B cell (primary cell): ENCODE results near the gene PGA4. TPM values are rescaled to one million over a fixed set of nuclear protein-coding genes. Genes with fewer than 3 reads are reported as not detected.

Experiments
- ATAC-seq: fragments of 200-7000 bp; cut with Tn5 transposase; one replicate; pipeline ENCODE4 v1.10.0; 2021; ENCODE audit warnings: low read depth, mild to moderate bottlenecking, moderate number of reproducible peaks, moderate library complexity
- CTCF ChIA-PET: fragments of 350-600 bp; sonication (Branson Sonifier 250); formaldehyde crosslinking; loops from one replicate; lab custom pipeline; 2021; ENCODE audit warnings: antibody characterized with exemption, inconsistent platforms; lab: Charles Lee
- POLR2A ChIA-PET: fragments of 350-600 bp; sonication (Branson Sonifier 250); formaldehyde crosslinking; loops from one replicate; lab custom pipeline; 2021; ENCODE audit warnings: antibody characterized with exemption; lab: Charles Lee
- DNase-seq: peaks from one replicate; pipeline ENCODE4 v3.0.0; 2013
- H2AFZ ChIP-seq: 2 replicates; pipeline ENCODE4 v1.6.1; 2012; ENCODE audit warnings: mild to moderate bottlenecking, low read depth, low read length; ENCODE audit not compliant: insufficient read depth, poor library complexity, severe bottlenecking
- H3K27ac ChIP-seq, 2 donors: 1 replicate in 1 of 2; 2 replicates in 1 of 2; pipeline ENCODE4 v1.5.1; 2012 to 2013; ENCODE audit warnings: low read length in 2 of 2, mild to moderate bottlenecking in 2 of 2, moderate library complexity in 1 of 2
- H3K27me3 ChIP-seq, 4 experiments: fragments of 200-600 bp in 1 of 4; sonication (generic) in 1 of 4; replicated peaks in 1 of 4; 1 replicate in 2 of 4; 2 replicates in 2 of 4; pipeline versions ENCODE4 v1.6.1 to v1.7.0; 2013 to 2016; ENCODE audit warnings: low read length in 3 of 4, mild to moderate bottlenecking in 2 of 4, mixed read lengths in 1 of 4, moderate library complexity in 1 of 4; ENCODE audit not compliant: insufficient read depth in 4 of 4, control insufficient read depth in 3 of 4; ENCODE audit errors: control extremely low read depth in 1 of 4
- H3K36me3 ChIP-seq, 2 experiments: replicated peaks in 1 of 2; 1 replicate in 1 of 2; 2 replicates in 1 of 2; pipeline versions ENCODE4 v1.6.1 to v1.7.1; 2013; ENCODE audit warnings: low read length in 1 of 2; ENCODE audit not compliant: insufficient read depth in 2 of 2, control insufficient read depth in 1 of 2; ENCODE audit errors: control extremely low read depth in 1 of 2, extremely low read depth in 1 of 2
- H3K4me1 ChIP-seq, 2 donors: fragments of 200-600 bp in 1 of 2; sonication (generic) in 1 of 2; 1 replicate in 1 of 2; 2 replicates in 1 of 2; pipeline versions ENCODE4 v1.5.1 to v1.6.1; 2013 to 2017; ENCODE audit warnings: low read length in 2 of 2; ENCODE audit not compliant: control insufficient read depth in 2 of 2, insufficient read depth in 2 of 2
- H3K4me2 ChIP-seq: replicated peaks from 2 replicates; pipeline ENCODE3; 2012; ENCODE audit warnings: mild to moderate bottlenecking, low read depth, low read length; ENCODE audit not compliant: poor library complexity, severe bottlenecking
- H3K4me3 ChIP-seq, 5 experiments: fragments of 200-600 bp in 1 of 5; sonication (generic) in 1 of 5; 1 replicate in 3 of 5; 2 replicates in 2 of 5; pipeline versions ENCODE4 v1.5.1 to v1.7.0; 2011 to 2016; ENCODE audit warnings: low read length in 4 of 5, mild to moderate bottlenecking in 4 of 5, low read depth in 2 of 5, control low read depth in 1 of 5, moderate library complexity in 1 of 5; ENCODE audit not compliant: insufficient read depth in 1 of 5; ENCODE audit errors: control extremely low read depth in 1 of 5, extremely low read depth in 1 of 5
- H3K79me2 ChIP-seq: fragments of 200-600 bp; sonication (generic); one replicate; pipeline ENCODE4 v1.6.0; 2016; ENCODE audit warnings: low read length; ENCODE audit not compliant: control insufficient read depth, insufficient read depth
- H3K9ac ChIP-seq: fragments of 200-600 bp; sonication (generic); 2 replicates; pipeline ENCODE4 v1.6.1; 2017; ENCODE audit warnings: mild to moderate bottlenecking, low read length, moderate library complexity
- H3K9me3 ChIP-seq, 3 donors: one replicate each; pipeline versions ENCODE4 v1.6.1 to v1.7.1; 2013; ENCODE audit warnings: low read length in 2 of 3; ENCODE audit not compliant: control insufficient read depth in 2 of 3, insufficient read depth in 1 of 3; ENCODE audit errors: control extremely low read depth in 1 of 3
- H4K20me1 ChIP-seq: 2 replicates; pipeline ENCODE4 v1.6.0; 2012; ENCODE audit warnings: mild to moderate bottlenecking, low read length; ENCODE audit not compliant: insufficient read depth, control insufficient read depth, poor library complexity, severe bottlenecking
- H3K27ac Mint-ChIP-seq: one replicate; pipeline ENCODE4 v1.8.0; 2021; ENCODE audit warnings: mixed read lengths
- H3K27me3 Mint-ChIP-seq: one replicate; pipeline ENCODE4 v1.8.0; 2021; ENCODE audit warnings: mixed read lengths
- H3K4me1 Mint-ChIP-seq: one replicate; pipeline ENCODE4 v1.8.0; 2021; ENCODE audit warnings: mixed read lengths
- H3K4me3 Mint-ChIP-seq: one replicate; pipeline ENCODE4 v1.8.0; 2021; ENCODE audit warnings: mixed read lengths
- H3K9me3 Mint-ChIP-seq: one replicate; pipeline ENCODE4 v1.8.0; 2022; ENCODE audit warnings: mixed read lengths; ENCODE audit not compliant: insufficient read depth
- EZH2 ChIP-seq: IDR thresholded peaks from 2 replicates; pipeline ENCODE4 v1.6.1; 2012; ENCODE audit warnings: borderline replicate concordance, low read depth, mild to moderate bottlenecking, moderate library complexity, low read length; ENCODE audit not compliant: insufficient read depth, poor library complexity, severe bottlenecking
- WGBS: methylation state at CpG from one replicate; pipeline ENCODE4 v1.1.5; 2013; ENCODE audit warnings: missing lambda C conversion rate; ENCODE audit not compliant: insufficient coverage; 5-methylcytosine and 5-hydroxymethylcytosine counted together
- intact Hi-C: fragments of 100-400 bp; cut with micrococcal nuclease; formaldehyde crosslinking; loops from one replicate; pipeline ENCODE4 v1.10.0; 2022
- polyA plus RNA-seq: library from polyadenylated mRNA; depleted of rRNA; stranded (reverse); fragments of >200 nt; gene quantifications from 2 replicates; pipeline ENCODE4 v1.2.3, GENCODE V29; 2012
- total RNA-seq, 2 donors: library from RNA; stranded (reverse); fragments of 120-200 nt in 1 of 2; gene quantifications; 1 replicate in 1 of 2; 2 replicates in 1 of 2; pipeline versions ENCODE4 v1.2.3 to v1.2.4, GENCODE V29; 2013 to 2022
- TF ChIP-seq, protein P1 (sequence below): fragments of 200-600 bp; IDR thresholded peaks from one replicate; pipeline ENCODE4 v1.8.0; 2022; ENCODE audit warnings: antibody characterized with exemption, mild to moderate bottlenecking

PGA4 gene
- total and polyA plus RNA-seq, 2 donors (not counting 1 experiment from before 2014, with no cell fraction given) = not detected

DNA sequence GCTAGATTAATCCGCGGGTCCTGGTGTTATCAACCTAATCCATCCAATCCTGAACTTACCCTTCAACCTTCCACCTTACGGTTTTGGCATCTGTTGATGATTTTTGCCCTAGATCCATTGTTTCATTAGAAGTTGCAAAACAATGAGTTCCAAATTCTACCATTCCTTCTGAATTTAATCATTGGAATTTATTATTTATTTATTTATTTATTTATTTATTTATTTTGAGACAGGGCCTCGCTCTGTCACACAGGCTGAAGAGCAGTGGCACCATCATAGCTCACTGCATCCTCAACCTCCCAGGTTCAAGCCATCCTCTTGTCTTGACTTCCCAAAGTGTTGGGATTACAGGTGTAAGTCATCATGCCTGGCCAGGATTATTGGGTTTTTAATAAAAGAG lies 40.7 kb upstream of the PGA4 start:
- 100% methylated on average over 2 of the region's 4 CpGs for WGBS
- CTCF ChIA-PET = no interaction called here
- intact Hi-C loops = no loop called here

GRCh38 chr11:61183645-61184044 lies 38.5 kb upstream of the PGA4 start:
- intact Hi-C loops = no loop called here
- DNase-seq = no peak

More for the DNA sequence above, 40.7 kb upstream of the PGA4 start:
- Histone ChIP-seq H4K20me1 (no peaks in the 10 kb centered on the region), H3K9ac (no peak overlapping the region), H3K4me3 (no peak overlapping the region), H3K27me3 (no peaks in the 10 kb centered on the region), H2AFZ (no peak overlapping the region), H3K4me1 (no peaks in the 10 kb centered on the region), H3K9me3 (no peaks in the 10 kb centered on the region), H3K36me3 (no peaks in the 10 kb centered on the region), H3K27ac (no peak overlapping the region), H3K79me2 (no peaks in the 10 kb centered on the region), H3K4me2 (no peak overlapping the region)
- Mint-ChIP-seq H3K4me3 (no peak overlapping the region), H3K9me3 (no peaks in the 10 kb centered on the region), H3K4me1 (no peaks in the 10 kb centered on the region), H3K27me3 (peaks cover 11% of the 10 kb centered on the region), H3K27ac (no peak overlapping the region)
- POLR2A ChIA-PET = no interaction called here
- no peak for TF ChIP-seq EZH2
- TF ChIP-seq, protein P1, sequence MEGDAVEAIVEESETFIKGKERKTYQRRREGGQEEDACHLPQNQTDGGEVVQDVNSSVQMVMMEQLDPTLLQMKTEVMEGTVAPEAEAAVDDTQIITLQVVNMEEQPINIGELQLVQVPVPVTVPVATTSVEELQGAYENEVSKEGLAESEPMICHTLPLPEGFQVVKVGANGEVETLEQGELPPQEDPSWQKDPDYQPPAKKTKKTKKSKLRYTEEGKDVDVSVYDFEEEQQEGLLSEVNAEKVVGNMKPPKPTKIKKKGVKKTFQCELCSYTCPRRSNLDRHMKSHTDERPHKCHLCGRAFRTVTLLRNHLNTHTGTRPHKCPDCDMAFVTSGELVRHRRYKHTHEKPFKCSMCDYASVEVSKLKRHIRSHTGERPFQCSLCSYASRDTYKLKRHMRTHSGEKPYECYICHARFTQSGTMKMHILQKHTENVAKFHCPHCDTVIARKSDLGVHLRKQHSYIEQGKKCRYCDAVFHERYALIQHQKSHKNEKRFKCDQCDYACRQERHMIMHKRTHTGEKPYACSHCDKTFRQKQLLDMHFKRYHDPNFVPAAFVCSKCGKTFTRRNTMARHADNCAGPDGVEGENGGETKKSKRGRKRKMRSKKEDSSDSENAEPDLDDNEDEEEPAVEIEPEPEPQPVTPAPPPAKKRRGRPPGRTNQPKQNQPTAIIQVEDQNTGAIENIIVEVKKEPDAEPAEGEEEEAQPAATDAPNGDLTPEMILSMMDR = no peak
- DNase-seq (no peak), ATAC-seq (no peak)

More at GRCh38 chr11:61183645-61184044, 38.5 kb upstream of the PGA4 start:
- no peaks in the 10 kb centered on the region for H3K9me3 ChIP-seq
- Mint-ChIP-seq H3K27ac (no peak overlapping the region), H3K4me1 (peaks cover 3% of the 10 kb centered on the region), H3K4me3 (no peak overlapping the region), H3K9me3 (no peaks in the 10 kb centered on the region), H3K27me3 (peaks cover 11% of the 10 kb centered on the region)
- no peak overlapping the region for H3K4me3 ChIP-seq
- H3K27me3 ChIP-seq = no peaks in the 10 kb centered on the region
- no peak overlapping the region for H3K9ac ChIP-seq
- no peaks in the 10 kb centered on the region for H3K4me1 ChIP-seq
- TF ChIP-seq, protein P1 = no peak
- TF ChIP-seq EZH2 = no peak
- 96% methylated on average over 2 of the region's 4 CpGs for WGBS
- no peak overlapping the region for H2AFZ ChIP-seq
- ChIA-PET CTCF (interaction anchor here (2.0 to 6.5 kb wide), 2 partner anchors 8 to 214 kb away, joined by 7 to 53 read pairs; partner anchors contain the start of gene CD6), POLR2A (interaction anchor here (0.7 kb wide), 1 partner anchor 70 kb away, joined by 3 read pairs; no protein-coding TSS in a partner anchor)
- no peaks in the 10 kb centered on the region for H3K79me2 ChIP-seq
- no peaks in the 10 kb centered on the region for H3K36me3 ChIP-seq
- no peaks in the 10 kb centered on the region for H4K20me1 ChIP-seq
- H3K27ac ChIP-seq = no peak overlapping the region
- ATAC-seq = no peak
- H3K4me2 ChIP-seq = no peak overlapping the region
